A673 (cell line): ENCODE results near the gene CAMKK1. TPM values are rescaled to one million over a fixed set of nuclear protein-coding genes. Genes with fewer than 3 reads are reported as not detected.

Experiments used
- BruUV-seq: library from RNA; stranded (reverse); fragments of 400-500 nt; replicated peaks from 2 replicates; lab custom pipeline; 2021; lab: Mats Ljungman, UMichigan
- CTCF ChIA-PET: fragments of 300-600 bp; sonication (Branson Sonifier 250); formaldehyde crosslinking; loops from one replicate; lab custom pipeline; 2022; ENCODE audit warnings: antibody characterized with exemption; lab: Charles Lee
- POLR2A ChIA-PET: fragments of 300-600 bp; sonication (Branson Sonifier 250); formaldehyde crosslinking; loops from one replicate; lab custom pipeline; 2022; ENCODE audit warnings: antibody characterized with exemption; ENCODE audit not compliant: low non-redundant PET; lab: Charles Lee
- DNase-seq: peaks from one replicate; pipeline ENCODE4 v3.0.0-alpha.2; 2015; ENCODE audit warnings: low spot score
- H3K27ac ChIP-seq: fragments of 200-600 bp; sonication (generic); 2 replicates; pipeline ENCODE4 v1.5.1; 2016; ENCODE audit warnings: mixed run types, low read depth, mild to moderate bottlenecking, mixed read lengths, antibody characterized with exemption, low read length; ENCODE audit not compliant: poor library complexity, severe bottlenecking
- H3K27me3 ChIP-seq: fragments of 200-600 bp; sonication (generic); replicated peaks from 2 replicates; pipeline ENCODE4 v1.6.1; 2017; ENCODE audit warnings: mixed run types, low read depth, mild to moderate bottlenecking, mixed read lengths, antibody characterized with exemption, low read length; ENCODE audit not compliant: insufficient read depth, poor library complexity
- H3K36me3 ChIP-seq: fragments of 200-600 bp; sonication (generic); 2 replicates; pipeline ENCODE4 v1.6.1; 2016; ENCODE audit warnings: mixed run types, mild to moderate bottlenecking, mixed read lengths, antibody characterized with exemption, low read length; ENCODE audit not compliant: insufficient read depth, poor library complexity, severe bottlenecking
- H3K4me1 ChIP-seq: fragments of 200-600 bp; sonication (generic); 2 replicates; pipeline ENCODE4 v1.6.1; 2017; ENCODE audit warnings: mixed run types, mild to moderate bottlenecking, mixed read lengths, antibody characterized with exemption, low read length; ENCODE audit not compliant: insufficient read depth, poor library complexity, severe bottlenecking
- H3K4me3 ChIP-seq: fragments of 200-600 bp; sonication (generic); 2 replicates; pipeline ENCODE4 v1.5.1; 2016; ENCODE audit warnings: low read depth, mixed run types, mild to moderate bottlenecking, mixed read lengths, low read length; ENCODE audit not compliant: poor library complexity, severe bottlenecking
- H3K9me3 ChIP-seq: fragments of 200-600 bp; sonication (generic); 2 replicates; pipeline ENCODE4 v1.6.1; 2016; ENCODE audit warnings: mixed run types, low read depth, mild to moderate bottlenecking, mixed read lengths, antibody characterized with exemption, low read length; ENCODE audit not compliant: poor library complexity, severe bottlenecking
- CTCF ChIP-seq: fragments of 300-800, 200-600 bp; sonication (generic); conservative IDR thresholded peaks from 2 replicates; pipeline ENCODE4 v1.5.1; 2017; ENCODE audit warnings: low read depth, mild to moderate bottlenecking, antibody characterized with exemption, low read length, moderate library complexity, mixed read lengths
- EZH2 ChIP-seq: fragments of 200-600 bp; sonication (generic); IDR thresholded peaks from 2 replicates; pipeline ENCODE4 v1.6.1; 2017; ENCODE audit warnings: borderline replicate concordance, low read depth, mild to moderate bottlenecking, mixed read lengths, antibody characterized with exemption, low read length; ENCODE audit not compliant: poor library complexity, severe bottlenecking
- intact Hi-C: fragments of 100-400 bp; cut with micrococcal nuclease; formaldehyde crosslinking; loops from one replicate; pipeline ENCODE4 v1.10.0; 2022; ENCODE audit not compliant: unreplicated experiment
- total RNA-seq: library from RNA; stranded (reverse); gene quantifications from 2 replicates; pipeline ENCODE4 v1.2.3, GENCODE V29; 2021

Gene CAMKK1
- total RNA-seq, 1 experiment from 2014 or later, result 6.1 TPM

DNA sequence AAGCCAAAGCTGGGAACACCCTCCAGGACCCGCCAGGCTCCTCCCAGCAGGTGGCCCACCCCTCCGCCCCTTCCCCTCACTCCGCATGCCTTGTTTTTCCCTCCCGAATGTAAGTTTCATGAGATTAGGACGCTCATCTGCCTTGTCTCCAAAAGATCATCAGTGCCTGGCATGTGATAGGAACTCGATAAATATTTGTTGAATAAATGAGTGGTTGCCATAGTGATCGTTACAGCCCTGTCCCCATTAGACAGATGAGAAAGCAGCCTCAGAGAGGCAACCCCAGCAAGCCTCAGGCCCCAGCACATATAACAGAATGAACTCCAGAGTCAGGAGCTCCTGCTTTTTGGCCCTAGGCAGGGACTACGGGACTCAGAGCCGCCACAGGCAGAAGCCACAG lies 5.0 kb downstream of the CAMKK1 start:
- Histone ChIP-seq H3K9me3 (no peaks in the 10 kb centered on the region), H3K27ac (peak overlapping the region; percentile 67), H3K4me1 (peaks cover 52% of the 10 kb centered on the region), H3K4me3 (no peak overlapping the region), H3K27me3 (no peaks in the 10 kb centered on the region), H3K36me3 (peaks cover 8% of the 10 kb centered on the region)
- POLR2A ChIA-PET, result no interaction called here
- no peak for TF ChIP-seq CTCF
- TF ChIP-seq EZH2, result no peak
- no TSS peak for BruUV-seq
- CTCF ChIA-PET, result no interaction called here
- intact Hi-C loops, result no loop called here
- no peak for DNase-seq

- DNase-seq, result no peak
- BruUV-seq, result no TSS peak
- peaks cover 8% of the 10 kb centered on the region for H3K36me3 ChIP-seq
- H3K9me3 ChIP-seq, result no peaks in the 10 kb centered on the region
- TF ChIP-seq CTCF (no peak), EZH2 (no peak)
- ChIA-PET POLR2A (no interaction called here), CTCF (no interaction called here)
- H3K27me3 ChIP-seq, result no peaks in the 10 kb centered on the region
- peak overlapping the region; percentile 16 for H3K27ac ChIP-seq
- no peak overlapping the region for H3K4me3 ChIP-seq
- intact Hi-C loops, result no loop called here
- peaks cover 52% of the 10 kb centered on the region for H3K4me1 ChIP-seq
Measured at GRCh38 chr17:3887394-3887793, 5.5 kb downstream of the CAMKK1 start.

- Histone ChIP-seq H3K9me3 (no peaks in the 10 kb centered on the region), H3K4me3 (no peak overlapping the region), H3K4me1 (peaks cover 47% of the 10 kb centered on the region), H3K27me3 (no peaks in the 10 kb centered on the region), H3K27ac (peak overlapping the region; percentile 16), H3K36me3 (peaks cover 8% of the 10 kb centered on the region)
- DNase-seq, result no peak
- no peak for TF ChIP-seq EZH2
- no peak for TF ChIP-seq CTCF
- ChIA-PET CTCF (no interaction called here), POLR2A (no interaction called here)
- intact Hi-C loops, result no loop called here
- BruUV-seq, result no TSS peak
Measured at GRCh38 chr17:3886776-3887175, 6.1 kb downstream of the CAMKK1 start.
